Prostate gland (tissue), 2 donors: ENCODE results near the gene NR2F2. TPM values are rescaled to one million over a fixed set of nuclear protein-coding genes. Genes with fewer than 3 reads are reported as not detected.

Source experiments
- DNase-seq: peaks from one replicate; pipeline ENCODE4 v3.0.0-alpha.2; 2019; ENCODE audit warnings: low spot score
- H3K27ac ChIP-seq, 2 donors: fragments of 200-600 bp; sonication (generic); 2 replicates each; pipeline ENCODE4 v1.5.1; 2017 to 2019
- H3K27me3 ChIP-seq: fragments of 200-600 bp; sonication (generic); replicated peaks from 2 replicates; pipeline ENCODE4 v1.5.1; 2019; ENCODE audit not compliant: insufficient read depth
- H3K36me3 ChIP-seq, 2 donors: fragments of 200-600 bp; sonication (generic); 1 replicate in 1 of 2; 2 replicates in 1 of 2; pipeline versions ENCODE4 v1.5.1 to v1.8.1; 2017 to 2019
- H3K4me1 ChIP-seq: fragments of 200-600 bp; sonication (generic); replicated peaks from 2 replicates; pipeline ENCODE4 v1.5.1; 2019
- H3K4me3 ChIP-seq, 2 donors: fragments of 200-600 bp; sonication (generic); 2 replicates each; pipeline ENCODE4 v1.5.1; 2017 to 2019
- H3K9me3 ChIP-seq: fragments of 200-600 bp; sonication (generic); 2 replicates; pipeline ENCODE4 v1.5.1; 2017
- CTCF ChIP-seq, 4 experiments: fragments of 200-600 bp in 2 of 4; fragments of 450-650 bp in 2 of 4; sonication (generic) in 2 of 4; IDR thresholded peaks; 1 replicate in 3 of 4; 2 replicates in 1 of 4; pipeline ENCODE4 v1.5.1; 2016 to 2019; ENCODE audit warnings: antibody characterized with exemption in 4 of 4, mild to moderate bottlenecking in 2 of 4, moderate library complexity in 2 of 4
- POLR2A ChIP-seq: fragments of 450-650 bp; IDR thresholded peaks from one replicate; pipeline ENCODE4 v1.6.1; 2016; ENCODE audit warnings: antibody characterized with exemption, mild to moderate bottlenecking
- POLR2AphosphoS5 ChIP-seq: sonication (generic); formaldehyde crosslinking; IDR thresholded peaks from one replicate; pipeline ENCODE4 v1.6.1; 2017; ENCODE audit warnings: antibody characterized with exemption
- WGBS: methylation state at CpG from one replicate; pipeline ENCODE4 v1.1.5; 2018; 5-methylcytosine and 5-hydroxymethylcytosine counted together
- intact Hi-C: fragments of 100-400 bp; cut with DNase I; formaldehyde crosslinking; loops from one replicate; pipeline ENCODE4 v1.14.2; 2022
- total RNA-seq, 2 donors: library from RNA; depleted of rRNA; stranded (reverse); fragments of >200 nt; gene quantifications; one replicate each; pipeline ENCODE4 v1.1.0, GENCODE V29; 2016

The NR2F2 gene
- total RNA-seq, 2 donors from 2014 or later: 48.7 to 58.1 TPM

- H3K9me3 ChIP-seq: no peaks in the 10 kb centered on the region
- H3K4me3 ChIP-seq: no peak overlapping the region
- peak overlapping the region; percentile 13 to 33 for H3K27ac ChIP-seq
- intact Hi-C loops: no loop called here
- 78% methylated on average over 44 of the region's 56 CpGs for WGBS
- no peaks in the 10 kb centered on the region for H3K27me3 ChIP-seq
- no peak for DNase-seq
- H3K4me1 ChIP-seq: no peaks in the 10 kb centered on the region
- no peak for TF ChIP-seq POLR2A
- TF ChIP-seq POLR2AphosphoS5: no peak
- no peak for TF ChIP-seq CTCF (IDR thresholded peaks at IDR 0.05)
- no peaks in the 10 kb centered on the region for H3K36me3 ChIP-seq
Measured at GRCh38 chr15:96351761-96352603, 21.5 kb downstream of the NR2F2 start.

- H3K27ac ChIP-seq: peak overlapping the region; percentile 13 to 33
- no peaks in the 10 kb centered on the region for H3K27me3 ChIP-seq
- no peaks in the 10 kb centered on the region for H3K36me3 ChIP-seq
- no peak for DNase-seq
- TF ChIP-seq POLR2A: no peak
- no peak for TF ChIP-seq POLR2AphosphoS5
- no peak for TF ChIP-seq CTCF (IDR thresholded peaks at IDR 0.05)
- no peaks in the 10 kb centered on the region for H3K9me3 ChIP-seq
- intact Hi-C loops: no loop called here
- 81% methylated on average over 12 of the region's 12 CpGs for WGBS
- no peaks in the 10 kb centered on the region for H3K4me1 ChIP-seq
- no peak overlapping the region for H3K4me3 ChIP-seq
Measured at GRCh38 chr15:96352604-96353405, 22.3 kb downstream of the NR2F2 start.

DNA sequence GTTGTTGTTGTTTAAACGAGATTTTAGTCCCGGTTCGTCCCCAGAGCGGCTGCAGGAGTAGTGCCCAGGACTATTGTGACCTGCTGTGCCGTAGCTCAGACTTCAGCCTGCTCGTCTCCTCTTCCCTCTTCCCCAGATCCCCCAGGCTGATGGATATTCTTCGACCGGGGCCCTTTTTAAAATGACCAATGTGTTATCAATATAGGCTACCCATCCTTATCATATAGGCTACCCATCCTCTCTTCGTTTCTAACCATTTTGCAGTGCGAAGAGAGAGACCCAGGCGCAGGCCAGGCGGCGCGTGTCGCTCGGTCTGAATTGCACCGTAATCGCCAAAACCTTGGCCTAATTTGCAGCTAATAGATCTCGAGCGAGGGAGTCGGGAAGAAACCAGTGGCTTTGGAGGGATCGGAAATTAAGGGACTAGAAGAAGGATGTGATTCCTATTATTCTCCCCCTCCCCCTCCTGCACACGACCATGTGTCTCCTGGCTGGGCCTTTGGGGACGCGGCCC is 23.0 kb downstream of the NR2F2 start:
- 83% methylated on average over 25 of the region's 25 CpGs for WGBS
- no peaks in the 10 kb centered on the region for H3K4me1 ChIP-seq
- TF ChIP-seq POLR2AphosphoS5: no peak
- TF ChIP-seq POLR2A: no peak
- TF ChIP-seq CTCF (IDR thresholded peaks at IDR 0.05): no peak

GRCh38 chr15:96353930-96354730 is 23.6 kb downstream of the NR2F2 start:
- no peaks in the 10 kb centered on the region for H3K9me3 ChIP-seq
- intact Hi-C loops: no loop called here
- TF ChIP-seq POLR2AphosphoS5 (no peak), CTCF (IDR thresholded peaks at IDR 0.05) (peak in 2 of 4 experiments; percentile 12 to 19), POLR2A (no peak)
- WGBS: 22% methylated on average over 47 of the region's 67 CpGs
- H3K27me3 ChIP-seq: no peaks in the 10 kb centered on the region
- no peak for DNase-seq
- no peaks in the 10 kb centered on the region for H3K36me3 ChIP-seq
- H3K4me3 ChIP-seq: peak overlapping the region; percentile 38 to 46
- H3K27ac ChIP-seq: peak overlapping the region; percentile 75 to 77
- H3K4me1 ChIP-seq: no peaks in the 10 kb centered on the region

More for the DNA sequence above, 23.0 kb downstream of the NR2F2 start:
- no peaks in the 10 kb centered on the region for H3K36me3 ChIP-seq
- intact Hi-C loops: no loop called here
- no peaks in the 10 kb centered on the region for H3K9me3 ChIP-seq
- H3K4me3 ChIP-seq: no peak overlapping the region
- DNase-seq: no peak
- H3K27me3 ChIP-seq: no peaks in the 10 kb centered on the region
- H3K27ac ChIP-seq: peak overlapping the region; percentile 75 to 77
